Left lung (tissue), 10 donors: ENCODE data around the gene AGAP1. TPM values are rescaled to one million over a fixed set of nuclear protein-coding genes. Genes with fewer than 3 reads are reported as not detected.

Experiments used
- ATAC-seq: fragments of 200-7000 bp; cut with Tn5 transposase; one replicate; pipeline ENCODE4 v1.9.1; 2020; ENCODE audit warnings: moderate library complexity
- DNase-seq, 4 donors: peaks; one replicate each; pipeline ENCODE4 v3.0.0-alpha.2; 2013 to 2020
- H3K27ac ChIP-seq, 2 donors: fragments of 200-600 bp; sonication (generic) in 1 of 2; one replicate each; pipeline versions ENCODE4 v1.5.0 to v1.8.0; 2020 to 2021
- H3K27me3 ChIP-seq, 2 donors: fragments of 200-600 bp; sonication (generic) in 1 of 2; one replicate each; pipeline versions ENCODE4 v1.5.0 to v1.8.0; 2020 to 2021
- H3K36me3 ChIP-seq, 2 donors: fragments of 200-600 bp; sonication (generic) in 1 of 2; one replicate each; pipeline versions ENCODE4 v1.5.0 to v1.8.0; 2020 to 2021
- H3K4me1 ChIP-seq, 2 donors: fragments of 200-600 bp; one replicate each; pipeline ENCODE4 v1.8.0; 2021
- H3K4me3 ChIP-seq, 2 donors: fragments of 200-600 bp; sonication (generic) in 1 of 2; one replicate each; pipeline versions ENCODE4 v1.5.0 to v1.8.0; 2020 to 2021; ENCODE audit warnings: mild to moderate bottlenecking in 1 of 2
- H3K9me3 ChIP-seq, 2 donors: fragments of 200-600 bp; sonication (generic) in 1 of 2; one replicate each; pipeline versions ENCODE4 v1.5.0 to v1.8.0; 2020 to 2021
- intact Hi-C, 2 donors: fragments of 100-400 bp; cut with DNase I; formaldehyde crosslinking; loops; one replicate each; pipeline versions ENCODE4 v1.11.2 to v1.14.2; 2022
- polyA plus RNA-seq, 6 donors: library from polyadenylated mRNA; unstranded; fragments of 120-200 nt; gene quantifications; one replicate each; pipeline ENCODE4 v1.2.1, GENCODE V29; 2013; ENCODE audit not compliant: insufficient read length in 6 of 6
- total RNA-seq, 2 donors: library from RNA; stranded (reverse); fragmentation: NEBNext Ultra II Directional; extraction: Animal tissue kit (Norgen Biotek cat#: 25700); gene quantifications; one replicate each; pipeline ENCODE4 v1.2.1, GENCODE V29; 2021
- TF ChIP-seq, protein P1 (sequence below), 2 donors: fragments of 200-600 bp; sonication (generic) in 1 of 2; IDR thresholded peaks; one replicate each; pipeline versions ENCODE4 v1.5.0 to v1.8.0; 2021; ENCODE audit warnings: antibody characterized with exemption in 2 of 2
- donor health status: DM: no; HTN: yes; CAD: no.
- donor health status: DM: no; HTN: no; CAD: no.

The AGAP1 gene
- total and polyA plus RNA-seq, 8 donors: 13.1 to 25.4 (median 22.4) TPM

GRCh38 chr2:235705296-235705695 is 211.5 kb downstream of the AGAP1 start:
- no peak for ATAC-seq

GRCh38 chr2:235706506-235706905 is 212.7 kb downstream of the AGAP1 start:
- no peak for DNase-seq

More at GRCh38 chr2:235705296-235705695, 211.5 kb downstream of the AGAP1 start:
- H3K36me3 ChIP-seq: no peaks in the 10 kb centered on the region
- intact Hi-C loops: no loop called here
- peak in 1 of 4 donors; percentile 23 for DNase-seq
- TF ChIP-seq, protein P1, sequence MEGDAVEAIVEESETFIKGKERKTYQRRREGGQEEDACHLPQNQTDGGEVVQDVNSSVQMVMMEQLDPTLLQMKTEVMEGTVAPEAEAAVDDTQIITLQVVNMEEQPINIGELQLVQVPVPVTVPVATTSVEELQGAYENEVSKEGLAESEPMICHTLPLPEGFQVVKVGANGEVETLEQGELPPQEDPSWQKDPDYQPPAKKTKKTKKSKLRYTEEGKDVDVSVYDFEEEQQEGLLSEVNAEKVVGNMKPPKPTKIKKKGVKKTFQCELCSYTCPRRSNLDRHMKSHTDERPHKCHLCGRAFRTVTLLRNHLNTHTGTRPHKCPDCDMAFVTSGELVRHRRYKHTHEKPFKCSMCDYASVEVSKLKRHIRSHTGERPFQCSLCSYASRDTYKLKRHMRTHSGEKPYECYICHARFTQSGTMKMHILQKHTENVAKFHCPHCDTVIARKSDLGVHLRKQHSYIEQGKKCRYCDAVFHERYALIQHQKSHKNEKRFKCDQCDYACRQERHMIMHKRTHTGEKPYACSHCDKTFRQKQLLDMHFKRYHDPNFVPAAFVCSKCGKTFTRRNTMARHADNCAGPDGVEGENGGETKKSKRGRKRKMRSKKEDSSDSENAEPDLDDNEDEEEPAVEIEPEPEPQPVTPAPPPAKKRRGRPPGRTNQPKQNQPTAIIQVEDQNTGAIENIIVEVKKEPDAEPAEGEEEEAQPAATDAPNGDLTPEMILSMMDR (IDR thresholded peaks at IDR 0.05): no peak
- no peak overlapping the region for H3K27ac ChIP-seq
- H3K9me3 ChIP-seq: no peaks in the 10 kb centered on the region
- H3K4me1 ChIP-seq: no peaks in the 10 kb centered on the region
- no peak overlapping the region for H3K4me3 ChIP-seq
- no peaks in the 10 kb centered on the region for H3K27me3 ChIP-seq

DNA sequence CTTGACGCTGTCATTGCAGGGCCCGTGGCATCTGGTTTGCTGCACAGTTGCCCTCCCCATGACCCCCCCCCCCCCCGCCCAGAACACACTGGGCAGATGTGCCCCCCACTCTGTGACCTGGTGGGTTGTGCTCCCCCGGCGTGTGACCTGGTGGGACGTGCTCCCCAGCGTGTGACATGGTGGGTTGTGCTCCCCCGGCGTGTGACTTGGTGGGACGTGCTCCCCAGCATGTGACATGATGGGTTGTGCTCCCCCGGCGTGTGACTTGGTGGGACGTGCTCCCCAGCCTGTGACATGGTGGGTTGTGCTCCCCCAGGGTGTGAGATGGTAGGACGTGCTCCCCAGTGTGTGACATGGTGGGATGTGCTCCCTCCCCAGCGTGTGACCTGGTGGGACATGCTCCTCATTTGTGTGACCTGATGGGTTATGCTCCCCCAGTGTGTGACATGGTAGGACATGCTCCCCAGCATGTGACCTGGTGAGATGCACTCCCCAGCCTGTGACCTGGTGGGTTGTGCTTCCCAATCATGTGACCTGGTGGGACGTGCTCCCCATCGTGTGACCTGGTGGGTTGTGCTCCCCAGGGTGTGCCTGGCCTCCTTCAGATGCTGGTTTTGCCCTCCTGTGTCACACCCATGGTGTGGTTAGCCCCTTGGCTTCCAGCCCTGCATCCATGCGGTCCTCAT is 213.7 kb downstream of the AGAP1 start:
- TF ChIP-seq, protein P1 (IDR thresholded peaks at IDR 0.05): no peak
- no peak for ATAC-seq
- Histone ChIP-seq H3K27me3 (no peaks in the 10 kb centered on the region), H3K4me1 (no peaks in the 10 kb centered on the region), H3K9me3 (no peaks in the 10 kb centered on the region), H3K36me3 (no peaks in the 10 kb centered on the region), H3K4me3 (no peak overlapping the region), H3K27ac (no peak overlapping the region)
- intact Hi-C loops: no loop called here
- DNase-seq: no peak

More at GRCh38 chr2:235706506-235706905, 212.7 kb downstream of the AGAP1 start:
- H3K9me3 ChIP-seq: no peaks in the 10 kb centered on the region
- ATAC-seq: no peak
- H3K4me1 ChIP-seq: no peaks in the 10 kb centered on the region
- no peak overlapping the region for H3K27ac ChIP-seq
- no peak overlapping the region for H3K4me3 ChIP-seq
- H3K27me3 ChIP-seq: no peaks in the 10 kb centered on the region
- H3K36me3 ChIP-seq: no peaks in the 10 kb centered on the region
- intact Hi-C loops: no loop called here
- TF ChIP-seq, protein P1 (IDR thresholded peaks at IDR 0.05): no peak

- no peak overlapping the region for H3K4me3 ChIP-seq
- no peaks in the 10 kb centered on the region for H3K27me3 ChIP-seq
- no peaks in the 10 kb centered on the region for H3K4me1 ChIP-seq
- intact Hi-C loops: no loop called here
- TF ChIP-seq, protein P1 (IDR thresholded peaks at IDR 0.05): no peak
- no peaks in the 10 kb centered on the region for H3K36me3 ChIP-seq
- ATAC-seq (peak; percentile 94), DNase-seq (peak in 1 of 4 donors; percentile 58)
- H3K27ac ChIP-seq: peak overlapping the region; percentile 4 to 35
- H3K9me3 ChIP-seq: no peaks in the 10 kb centered on the region
These were observed 215.4 kb downstream of the AGAP1 start for GRCh38 chr2:235709124-235709813.
